Activated T-helper 1 cell treated with Interleukin-2 at 50 U/mL for 16 hours (primary cell): ENCODE data around the gene JDP2.

ENCODE experiments used
- DNase-seq: peaks from one replicate; pipeline ENCODE4 v3.0.0-alpha.2; 2020; ENCODE audit warnings: low read depth

JDP2 gene

GRCh38 chr14:75484711-75485429 lies 57.0 kb downstream of the JDP2 start:
- no peak for DNase-seq

DNA sequence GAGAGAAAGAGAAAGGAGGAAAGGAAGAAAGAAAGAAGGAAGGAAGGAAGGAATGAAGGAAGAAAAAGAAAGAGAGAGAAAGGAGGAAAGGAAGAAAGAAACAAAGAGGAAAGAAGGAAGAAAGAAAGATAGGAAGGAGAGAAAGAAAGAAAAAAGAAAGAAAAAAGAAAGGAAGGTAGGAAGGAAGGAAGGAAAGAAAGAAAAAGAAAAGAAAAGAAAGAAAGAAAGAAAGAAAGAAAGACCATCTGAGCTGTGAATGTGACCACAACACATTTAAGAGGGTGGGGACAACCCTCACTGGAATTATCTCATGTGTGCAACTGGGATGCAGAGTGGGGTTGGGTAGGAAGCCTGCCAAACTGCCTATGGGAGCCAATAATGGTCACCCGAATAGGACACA lies 58.5 kb downstream of the JDP2 start:
- DNase-seq = no peak

- DNase-seq = no peak
Observed at GRCh38 chr14:75487155-75487671, 59.4 kb downstream of the JDP2 start.

DNA sequence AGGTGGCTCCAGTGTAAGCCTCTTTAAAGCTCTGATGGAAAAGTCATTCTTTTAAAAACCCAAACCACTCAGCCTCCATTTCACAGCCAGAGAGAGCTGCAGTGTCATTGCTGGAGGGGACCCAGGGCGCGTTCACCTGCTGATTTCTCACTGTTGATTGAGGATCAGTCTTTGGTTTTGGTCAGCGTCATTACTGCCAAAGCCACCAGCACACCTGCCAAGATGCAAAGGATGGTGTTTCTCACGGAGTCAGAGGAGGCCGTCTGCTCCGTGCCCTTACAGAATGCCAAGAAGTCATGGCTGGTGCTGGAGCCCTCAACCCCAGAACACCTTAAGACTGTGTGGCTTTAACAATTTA lies 61.6 kb downstream of the JDP2 start:
- DNase-seq = no peak

DNA sequence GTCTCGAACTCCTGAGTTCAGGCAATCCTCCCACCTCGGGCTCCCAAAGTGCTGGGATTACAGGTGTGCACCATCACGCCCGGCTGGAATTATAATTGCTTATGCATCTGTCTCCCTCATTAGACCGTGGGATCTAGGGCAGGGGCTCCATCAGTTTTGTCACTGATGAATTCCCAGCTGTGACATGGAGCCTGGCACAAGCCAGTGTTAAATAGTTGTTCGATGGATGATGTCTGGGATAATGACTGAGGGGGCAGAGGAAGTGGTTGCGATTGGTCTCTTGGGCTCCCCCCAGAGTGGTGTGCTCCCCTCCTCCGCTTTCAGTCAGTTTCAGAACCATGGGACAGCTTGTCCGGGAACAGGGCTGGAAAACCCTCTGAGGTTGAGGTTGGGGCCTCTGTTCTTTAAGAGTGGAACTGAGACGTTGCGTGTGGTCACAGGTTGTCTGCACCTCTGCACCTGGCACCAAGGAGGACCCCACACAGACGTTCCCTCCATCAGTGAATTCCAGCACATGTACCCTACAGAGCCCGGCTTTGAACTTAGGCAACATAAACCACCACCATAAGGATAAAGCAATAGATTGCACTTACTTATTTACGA lies 63.7 kb downstream of the JDP2 start:
- DNase-seq = no peak

GRCh38 chr14:75492832-75493591 lies 65.2 kb downstream of the JDP2 start:
- no peak for DNase-seq

DNA sequence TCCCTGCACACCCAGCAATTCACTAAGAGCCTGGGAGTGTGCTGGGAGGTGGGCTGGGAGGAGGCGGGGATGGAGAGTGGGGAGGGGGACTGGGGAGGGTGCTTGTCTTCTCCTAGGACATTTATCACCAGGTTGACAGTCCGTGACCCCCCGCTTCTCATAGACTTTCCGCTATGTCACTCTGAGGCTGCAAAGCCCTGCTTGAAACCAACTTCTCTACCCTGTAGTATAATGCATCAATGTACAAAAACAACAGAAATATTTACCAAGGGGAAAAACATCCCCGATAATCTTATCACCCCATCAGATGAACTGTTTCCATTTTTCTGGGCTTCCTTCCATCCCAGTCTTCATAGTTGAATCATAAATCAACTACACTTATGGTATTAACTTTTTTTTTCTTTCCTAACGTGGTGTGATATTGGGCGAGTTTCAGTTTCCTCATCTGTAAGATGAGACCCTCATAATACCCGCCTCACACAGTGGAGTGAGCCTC lies 65.8 kb downstream of the JDP2 start:
- no peak for DNase-seq

DNA sequence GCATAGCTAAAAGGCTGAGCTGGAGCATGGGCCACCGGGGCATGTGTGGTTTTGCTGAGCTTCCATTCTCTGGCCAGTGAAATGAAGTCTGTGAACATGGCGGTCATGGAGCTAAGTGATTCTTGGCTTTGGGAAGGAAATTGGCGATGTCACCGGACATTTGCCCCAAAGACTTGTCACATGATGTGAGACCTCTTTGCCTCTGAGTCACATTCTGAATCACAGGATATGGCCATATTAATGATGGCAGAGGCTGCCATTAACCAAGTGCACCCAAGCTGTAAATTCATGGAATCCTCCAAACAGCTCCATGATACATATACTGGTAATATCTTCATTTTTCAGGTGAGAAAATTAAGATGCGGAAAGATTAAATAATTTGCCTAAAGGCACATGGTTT lies 67.1 kb downstream of the JDP2 start:
- DNase-seq = no peak

DNA sequence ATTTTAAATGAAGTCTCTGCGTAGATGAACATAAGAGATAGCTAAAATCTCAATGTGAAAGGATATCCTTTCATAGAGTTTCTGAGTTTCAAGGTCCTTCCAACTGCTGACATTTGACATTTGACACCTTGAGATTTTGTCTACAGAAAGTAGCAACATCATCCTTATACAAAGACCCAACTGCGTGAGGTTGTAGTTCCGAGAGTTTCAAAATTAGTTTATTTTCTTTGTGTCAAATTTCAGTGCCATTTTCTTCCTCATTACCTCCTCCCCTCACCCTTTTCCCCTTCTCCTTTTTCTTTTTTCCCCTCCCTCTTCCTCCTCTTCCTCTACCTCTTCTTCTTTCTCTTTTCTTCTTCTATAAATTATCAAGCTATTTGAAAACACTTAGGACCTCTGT lies 67.6 kb downstream of the JDP2 start:
- no peak for DNase-seq

DNA sequence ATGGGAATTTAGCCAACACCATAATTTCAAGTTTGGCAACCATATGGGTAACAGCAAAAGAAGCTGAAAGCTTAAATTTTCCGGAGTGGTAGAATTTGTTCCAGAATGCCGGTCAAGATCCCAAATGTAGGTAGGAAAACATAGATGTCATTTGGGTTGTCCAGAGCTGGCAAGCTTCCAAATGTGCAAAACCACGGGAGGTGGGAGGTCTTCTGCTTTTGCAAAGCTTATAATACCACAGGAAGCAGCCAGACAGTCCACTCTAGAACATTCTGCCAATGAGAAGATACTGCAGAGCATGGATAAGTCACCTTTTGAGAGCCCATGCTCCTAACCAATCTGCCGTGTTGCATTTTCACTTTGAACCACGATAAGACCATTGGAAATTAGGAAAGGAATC lies 68.1 kb downstream of the JDP2 start:
- DNase-seq = no peak

DNA sequence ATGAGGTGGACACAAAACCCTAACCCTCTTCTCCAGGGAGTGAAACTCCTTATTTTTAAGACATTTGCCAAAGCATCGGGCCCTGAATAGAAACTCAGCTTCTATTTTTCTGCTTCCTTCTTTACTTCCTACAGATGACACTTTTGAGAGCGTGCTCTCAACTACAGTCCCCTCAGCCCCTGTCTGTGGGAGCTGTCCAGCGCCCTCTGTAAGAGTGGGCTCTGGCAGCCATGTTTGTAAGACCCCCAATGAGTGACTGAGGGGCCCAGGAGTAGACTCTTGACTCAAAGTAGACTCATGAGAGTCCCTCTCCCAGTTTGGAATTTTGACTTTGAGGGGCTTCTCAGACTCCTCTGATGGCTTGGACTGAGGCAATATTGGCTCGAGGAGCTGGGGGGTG lies 68.9 kb downstream of the JDP2 start:
- no peak for DNase-seq

- DNase-seq = no peak
Observed at GRCh38 chr14:75497191-75497590, 69.4 kb downstream of the JDP2 start.

- no peak for DNase-seq
Observed at GRCh38 chr14:75497701-75498100, 69.9 kb downstream of the JDP2 start.

GRCh38 chr14:75499084-75499875 lies 71.5 kb downstream of the JDP2 start:
- DNase-seq = no peak

- DNase-seq = no peak
Observed at GRCh38 chr14:75501080-75501479, 73.3 kb downstream of the JDP2 start.

- no peak for DNase-seq
Observed at GRCh38 chr14:75504411-75504810, 76.6 kb downstream of the JDP2 start.

DNA sequence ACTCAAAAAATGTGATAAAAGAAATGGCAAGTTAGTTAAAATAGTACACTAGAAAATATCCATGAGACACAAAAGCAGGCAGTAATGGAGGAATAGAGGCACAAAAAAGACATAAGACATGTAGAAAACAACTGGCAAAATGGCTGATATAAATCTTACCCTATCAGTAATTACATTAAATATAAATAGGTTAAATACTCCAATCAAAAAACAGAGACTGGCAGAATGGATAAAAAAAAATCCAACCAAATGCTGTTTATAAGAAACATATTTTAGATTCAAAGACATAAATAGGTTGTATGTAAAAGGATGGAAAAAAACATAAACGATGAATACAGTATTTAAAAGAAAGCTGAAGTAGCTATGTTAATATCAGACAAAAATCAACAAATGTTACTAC lies 79.1 kb downstream of the JDP2 start:
- no peak for DNase-seq

DNA sequence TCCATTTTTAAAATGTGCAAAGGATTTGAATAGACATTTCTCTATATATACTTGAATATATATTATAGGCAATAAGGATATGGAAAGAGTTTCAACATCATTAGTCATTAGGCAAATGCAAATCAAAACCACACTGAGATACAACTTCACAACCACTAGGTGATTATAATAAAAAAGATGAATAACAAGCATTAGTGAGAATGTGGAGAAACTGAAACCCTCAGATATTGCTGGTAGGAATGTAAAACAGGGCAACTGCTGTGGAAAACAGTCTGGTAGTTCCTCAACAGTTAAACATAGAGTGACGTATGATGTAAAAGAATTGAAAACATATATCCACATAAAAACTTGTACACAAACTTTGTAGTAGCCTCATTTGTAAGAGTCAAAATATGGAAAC lies 82.7 kb downstream of the JDP2 start:
- DNase-seq = no peak

- no peak for DNase-seq
Observed at GRCh38 chr14:75511201-75511600, 83.4 kb downstream of the JDP2 start.

DNA sequence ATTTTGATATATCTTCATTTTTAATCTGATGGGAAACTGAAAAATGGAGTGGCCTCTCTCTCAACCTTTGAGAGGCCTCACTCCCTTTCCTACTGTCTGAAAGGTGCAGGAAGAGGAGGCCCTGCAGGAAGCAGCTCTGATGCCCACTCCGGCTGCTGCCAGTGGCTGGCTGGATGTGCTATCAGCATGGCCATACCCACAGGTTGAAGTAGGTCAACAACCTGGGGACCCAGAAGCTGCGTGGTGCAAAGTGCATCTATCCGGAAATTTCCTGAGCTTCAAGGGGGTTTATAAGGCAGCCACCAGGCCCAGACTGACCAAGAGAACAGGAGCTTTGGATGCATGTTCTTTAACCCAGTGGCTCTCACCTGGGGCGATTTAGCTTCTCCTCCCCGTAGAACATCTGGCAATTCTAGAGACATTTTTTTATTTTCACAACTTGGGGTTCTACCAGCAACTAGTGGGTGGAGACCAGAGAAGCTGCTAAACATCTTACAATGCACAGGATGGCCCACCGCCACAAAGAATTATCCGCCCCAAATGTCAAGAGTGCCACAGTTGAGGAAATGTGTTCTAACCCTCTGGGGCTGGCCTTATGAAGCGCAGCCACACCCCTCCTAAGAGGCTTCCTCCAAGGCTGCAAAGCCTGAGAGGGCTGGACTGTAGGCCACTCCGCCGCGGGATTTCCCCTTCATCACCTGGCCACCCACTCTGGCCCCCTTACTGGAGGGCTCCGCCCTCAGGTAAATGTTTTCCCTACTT lies 86.3 kb downstream of the JDP2 start:
- no peak for DNase-seq
